Measurements from ENCODE around the gene CEP128.

The CEP128 gene

DNA sequence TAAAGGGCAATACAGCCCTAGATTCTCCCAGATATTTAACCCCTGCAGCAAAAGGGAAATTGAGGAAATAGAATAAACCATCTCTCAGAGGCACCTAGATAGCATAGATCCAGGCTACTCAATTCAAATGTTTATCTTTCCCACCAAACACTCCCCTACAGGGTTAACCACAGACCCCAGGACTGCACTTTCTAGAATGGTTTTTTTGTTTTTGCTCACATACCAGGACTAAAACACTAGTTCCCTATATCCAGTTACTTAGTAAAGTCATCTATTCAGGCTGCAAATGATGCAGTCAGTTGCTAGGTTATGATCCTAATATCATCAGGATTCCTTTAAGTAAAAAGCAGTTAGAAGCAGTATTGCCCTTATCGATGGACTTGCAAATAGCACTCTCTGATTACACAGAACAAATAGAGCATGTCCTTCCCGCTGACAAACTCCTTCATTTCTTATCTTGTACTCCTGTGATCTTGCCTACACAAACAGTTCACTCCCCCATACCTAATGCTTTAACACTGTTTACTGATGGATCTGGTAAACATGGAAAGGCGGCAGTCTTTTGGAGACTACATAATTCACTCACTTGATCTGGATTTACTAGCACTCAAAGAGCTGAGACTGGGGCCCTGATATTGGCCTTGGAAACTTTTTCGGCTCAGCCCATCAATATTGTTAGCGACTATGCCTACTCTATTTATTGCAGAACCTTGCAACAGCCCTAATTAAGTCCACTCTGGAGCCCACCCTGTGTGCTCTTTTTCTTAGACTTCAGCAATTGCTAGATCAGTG, 473.0 kb downstream of the CEP128 start:
- H3K27ac ChIP-seq = peak overlapping the region; percentile 36
- TF ChIP-seq, protein P1, sequence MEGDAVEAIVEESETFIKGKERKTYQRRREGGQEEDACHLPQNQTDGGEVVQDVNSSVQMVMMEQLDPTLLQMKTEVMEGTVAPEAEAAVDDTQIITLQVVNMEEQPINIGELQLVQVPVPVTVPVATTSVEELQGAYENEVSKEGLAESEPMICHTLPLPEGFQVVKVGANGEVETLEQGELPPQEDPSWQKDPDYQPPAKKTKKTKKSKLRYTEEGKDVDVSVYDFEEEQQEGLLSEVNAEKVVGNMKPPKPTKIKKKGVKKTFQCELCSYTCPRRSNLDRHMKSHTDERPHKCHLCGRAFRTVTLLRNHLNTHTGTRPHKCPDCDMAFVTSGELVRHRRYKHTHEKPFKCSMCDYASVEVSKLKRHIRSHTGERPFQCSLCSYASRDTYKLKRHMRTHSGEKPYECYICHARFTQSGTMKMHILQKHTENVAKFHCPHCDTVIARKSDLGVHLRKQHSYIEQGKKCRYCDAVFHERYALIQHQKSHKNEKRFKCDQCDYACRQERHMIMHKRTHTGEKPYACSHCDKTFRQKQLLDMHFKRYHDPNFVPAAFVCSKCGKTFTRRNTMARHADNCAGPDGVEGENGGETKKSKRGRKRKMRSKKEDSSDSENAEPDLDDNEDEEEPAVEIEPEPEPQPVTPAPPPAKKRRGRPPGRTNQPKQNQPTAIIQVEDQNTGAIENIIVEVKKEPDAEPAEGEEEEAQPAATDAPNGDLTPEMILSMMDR (conservative IDR thresholded peaks at IDR 0.05) = no peak

DNA sequence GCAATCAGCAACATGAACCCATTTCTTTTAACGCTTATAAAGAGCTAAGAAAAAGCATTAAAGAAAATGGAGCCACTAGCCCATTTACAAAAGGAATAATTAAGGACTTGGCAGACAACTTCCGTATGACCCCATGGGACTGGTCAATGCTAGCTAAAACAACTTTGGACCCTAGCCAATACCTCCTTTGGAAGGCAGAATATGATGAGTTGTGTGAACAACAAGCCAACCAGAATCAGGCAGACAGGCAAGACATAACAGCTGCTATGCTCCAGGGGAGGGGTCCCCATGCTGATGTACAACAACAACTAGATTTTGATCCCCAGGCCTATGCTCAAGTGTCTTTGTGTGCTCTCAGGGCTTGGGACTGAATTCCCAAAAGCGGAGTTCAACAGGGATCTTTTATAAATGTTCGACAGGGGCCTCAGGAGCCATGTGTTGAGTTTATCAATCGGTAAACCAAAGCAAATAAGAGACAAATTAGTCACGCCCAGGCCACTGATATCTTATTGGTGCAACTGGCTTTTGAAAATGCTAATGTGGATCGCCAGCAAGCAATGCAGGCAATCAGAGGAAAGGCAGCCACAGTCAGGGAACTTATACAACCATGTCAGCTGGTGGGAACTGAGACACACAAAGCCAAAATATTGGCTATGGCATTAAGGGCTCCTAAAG, 475.9 kb downstream of the CEP128 start:
- H3K27ac ChIP-seq = no peak overlapping the region
- TF ChIP-seq, protein P1 (conservative IDR thresholded peaks at IDR 0.05) = no peak

DNA sequence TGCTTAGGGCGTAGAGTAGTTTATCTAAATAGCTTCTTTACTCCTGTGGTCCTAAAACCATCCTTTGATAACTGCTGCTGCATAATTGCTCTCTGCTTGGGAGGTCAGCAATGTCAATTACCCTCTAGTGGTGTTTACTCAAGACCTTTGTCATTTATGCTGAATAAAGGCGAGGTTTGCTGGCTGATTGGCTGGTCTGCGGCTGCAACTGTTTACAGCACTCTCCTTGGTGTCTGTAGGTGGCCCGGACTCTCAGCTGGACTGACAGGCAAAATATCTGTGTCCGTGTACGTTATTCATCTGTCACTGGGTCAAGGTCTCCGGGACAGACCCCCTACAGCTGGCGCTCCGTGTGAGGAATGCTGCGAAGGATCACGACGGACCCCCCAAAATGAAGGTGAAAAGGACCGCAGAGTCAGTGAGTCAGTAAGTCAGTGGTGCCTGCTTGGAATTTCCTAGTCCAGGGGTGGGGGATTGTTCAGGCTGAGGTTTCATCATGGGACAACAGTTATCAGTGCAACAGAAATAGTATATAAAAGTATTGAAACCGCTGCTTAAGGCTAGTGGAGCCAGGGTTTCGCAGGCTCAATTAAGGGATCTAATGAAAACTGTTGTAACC, 476.9 kb downstream of the CEP128 start:
- TF ChIP-seq, protein P1 (conservative IDR thresholded peaks at IDR 0.05) = no peak
- no peak overlapping the region for H3K27ac ChIP-seq

DNA sequence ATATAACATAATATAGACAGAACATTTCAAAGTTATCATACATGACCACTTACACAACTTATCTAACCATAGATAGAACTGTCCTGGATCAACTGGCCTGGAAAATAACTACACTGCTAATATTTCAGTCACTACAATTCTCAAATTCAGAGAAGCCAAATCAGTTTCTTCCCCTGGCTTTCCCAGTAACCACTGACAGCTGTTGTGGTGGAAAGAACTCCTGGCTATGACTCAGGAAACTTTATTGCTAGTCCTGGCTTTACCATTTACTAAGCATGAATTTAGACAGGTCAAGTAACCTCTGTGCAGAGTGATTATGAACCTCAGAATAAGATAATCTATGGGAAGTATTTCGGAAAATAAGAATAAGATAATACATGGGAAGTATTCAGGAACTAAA, 485.3 kb downstream of the CEP128 start:
- TF ChIP-seq, protein P1 (conservative IDR thresholded peaks at IDR 0.05) = no peak
- no peak overlapping the region for H3K27ac ChIP-seq

DNA sequence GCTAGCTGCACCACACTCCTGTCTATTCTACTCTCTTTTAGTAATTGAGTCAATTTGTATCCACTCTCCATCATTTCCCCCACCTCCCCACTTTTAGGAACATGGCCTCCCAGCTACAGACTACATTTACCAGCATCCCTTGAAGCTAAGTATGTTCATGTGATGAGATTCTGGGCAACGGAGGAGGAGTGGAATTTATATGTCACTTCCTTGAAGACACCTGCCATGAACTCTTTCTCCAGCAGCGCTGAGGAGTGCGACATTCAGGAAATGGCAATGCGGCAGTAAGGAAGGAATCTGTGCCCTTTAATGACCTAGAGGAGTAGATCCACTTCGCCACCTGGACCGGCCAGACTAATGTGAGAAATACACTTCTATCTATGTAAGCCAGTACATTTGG, 486.5 kb downstream of the CEP128 start:
- TF ChIP-seq, protein P1 (conservative IDR thresholded peaks at IDR 0.05) = no peak
- H3K27ac ChIP-seq = no peak overlapping the region

DNA sequence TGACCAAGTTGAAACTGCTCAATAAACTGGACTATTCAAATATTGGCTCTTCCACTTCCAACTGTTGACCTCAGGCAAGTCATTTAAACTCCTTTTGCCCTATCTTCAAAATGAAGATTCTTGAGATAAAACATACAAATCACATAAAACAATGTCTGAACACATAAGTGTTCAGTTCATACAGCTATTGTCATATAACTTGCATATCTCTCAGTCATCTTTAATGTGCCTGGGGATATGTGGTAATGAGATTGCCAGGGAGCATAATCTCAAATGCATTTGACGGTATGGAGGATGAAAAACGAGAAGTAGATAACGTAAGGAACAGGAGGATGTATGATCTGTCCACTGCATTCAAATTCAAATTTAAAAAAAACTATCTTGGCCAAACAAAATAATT, 493.3 kb downstream of the CEP128 start:
- TF ChIP-seq, protein P1 (conservative IDR thresholded peaks at IDR 0.05) = no peak
- 0 out of 2 replicates have a peak overlapping the region, but pooled peaks have one; percentile 14 for H3K27ac ChIP-seq

DNA sequence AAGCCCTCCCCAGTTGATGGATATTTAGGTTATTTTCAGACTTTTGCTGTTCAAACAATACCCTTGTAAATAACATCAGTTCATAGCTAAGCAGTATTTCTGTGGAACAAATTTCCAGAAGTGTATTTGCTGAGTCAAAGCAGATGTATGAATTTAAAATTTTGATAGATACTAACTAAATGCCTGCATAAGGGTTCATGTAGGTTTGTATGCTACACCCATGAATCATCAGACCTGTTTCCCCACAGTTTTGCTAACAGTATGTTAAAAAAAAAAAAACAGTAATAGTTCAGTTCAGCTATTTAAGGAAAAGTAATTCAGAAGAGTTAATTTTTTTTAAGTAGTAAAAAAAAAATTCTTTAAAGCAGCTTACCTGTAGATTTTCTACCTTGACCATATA, 494.1 kb downstream of the CEP128 start:
- TF ChIP-seq, protein P1 (conservative IDR thresholded peaks at IDR 0.05) = no peak
- H3K27ac ChIP-seq = no peak overlapping the region
